OCI-LY1 (cell line): ENCODE data around the gene SHLD1.

Experiments
- H2AFZ ChIP-seq: fragments of 200-600 bp; sonication (generic), shearing (Covaris generic); 2 replicates; pipeline ENCODE4 v1.6.0; 2014; ENCODE audit warnings: antibody characterized with exemption, mild to moderate bottlenecking, low read length
- H3F3A ChIP-seq: fragments of 200-600 bp; sonication (generic), shearing (Covaris generic); 2 replicates; pipeline ENCODE4 v1.6.0; 2014; ENCODE audit warnings: mild to moderate bottlenecking, antibody characterized with exemption, low read length, moderate library complexity; ENCODE audit not compliant: insufficient read depth
- H3K27ac ChIP-seq: fragments of 200-600 bp; sonication (generic); 2 replicates; pipeline ENCODE4 v1.5.1; 2014; ENCODE audit warnings: low read length, mixed run types, mild to moderate bottlenecking, low read depth; ENCODE audit not compliant: poor library complexity, severe bottlenecking
- H3K27me3 ChIP-seq: fragments of 200-600 bp; sonication (generic); 2 replicates; pipeline ENCODE4 v1.6.0; 2014; ENCODE audit warnings: antibody characterized with exemption, mild to moderate bottlenecking, low read length, moderate library complexity; ENCODE audit not compliant: insufficient read depth
- H3K36me3 ChIP-seq: fragments of 200-600 bp; sonication (generic); 2 replicates; pipeline ENCODE4 v1.6.1; 2014; ENCODE audit warnings: mild to moderate bottlenecking, antibody characterized with exemption, low read length, moderate library complexity, mixed read lengths; ENCODE audit not compliant: insufficient read depth
- H3K4me1 ChIP-seq: fragments of 200-600 bp; sonication (generic); 2 replicates; pipeline ENCODE4 v1.5.1; 2014; ENCODE audit warnings: mild to moderate bottlenecking, low read length, moderate library complexity; ENCODE audit not compliant: insufficient read depth, severe bottlenecking
- H3K4me2 ChIP-seq: fragments of 200-600 bp; sonication (generic), shearing (Covaris generic); 2 replicates; pipeline ENCODE4 v1.6.1; 2014; ENCODE audit warnings: low read length
- H3K4me3 ChIP-seq: fragments of 200-600 bp; sonication (generic); 2 replicates; pipeline ENCODE4 v1.5.1; 2014; ENCODE audit warnings: low read length, low read depth, mild to moderate bottlenecking, mixed read lengths; ENCODE audit not compliant: poor library complexity, severe bottlenecking
- H3K79me2 ChIP-seq: fragments of 200-600 bp; shearing (Covaris generic); 2 replicates; pipeline ENCODE4 v1.6.1; 2016; ENCODE audit warnings: mixed run types, low read length, mixed read lengths; ENCODE audit not compliant: insufficient read depth
- H3K9ac ChIP-seq: fragments of 200-600 bp; sonication (generic), shearing (Covaris generic); 2 replicates; pipeline ENCODE4 v1.6.1; 2014; ENCODE audit warnings: mild to moderate bottlenecking, low read length, mixed read lengths
- H3K9me2 ChIP-seq: fragments of 200-600 bp; sonication (generic), shearing (Covaris generic); 2 replicates; pipeline ENCODE4 v1.6.1; 2014; ENCODE audit warnings: low read depth, mild to moderate bottlenecking, low read length, mixed read lengths
- H3K9me3 ChIP-seq: fragments of 200-600 bp; shearing (Covaris generic); 2 replicates; pipeline ENCODE4 v1.6.1; 2014; ENCODE audit warnings: low read length, mixed read lengths
- H4K20me1 ChIP-seq: fragments of 200-600 bp; sonication (generic), shearing (Covaris generic); 2 replicates; pipeline ENCODE4 v1.6.0; 2016; ENCODE audit warnings: mild to moderate bottlenecking, low read length; ENCODE audit not compliant: insufficient read depth
- CTCF ChIP-seq: fragments of 200-600 bp; sonication (generic), shearing (Covaris generic); IDR thresholded peaks from 2 replicates; pipeline ENCODE4 v1.5.1; 2017; ENCODE audit warnings: mild to moderate bottlenecking, antibody characterized with exemption, low read length, moderate library complexity, mixed read lengths
- EZH2 ChIP-seq: fragments of 200-600 bp; sonication (generic), shearing (Covaris generic); IDR thresholded peaks from 2 replicates; pipeline ENCODE4 v1.8.0; 2017; ENCODE audit warnings: borderline replicate concordance, mixed run types, mild to moderate bottlenecking, antibody characterized with exemption, low read length, moderate library complexity, mixed read lengths

SHLD1 gene

DNA sequence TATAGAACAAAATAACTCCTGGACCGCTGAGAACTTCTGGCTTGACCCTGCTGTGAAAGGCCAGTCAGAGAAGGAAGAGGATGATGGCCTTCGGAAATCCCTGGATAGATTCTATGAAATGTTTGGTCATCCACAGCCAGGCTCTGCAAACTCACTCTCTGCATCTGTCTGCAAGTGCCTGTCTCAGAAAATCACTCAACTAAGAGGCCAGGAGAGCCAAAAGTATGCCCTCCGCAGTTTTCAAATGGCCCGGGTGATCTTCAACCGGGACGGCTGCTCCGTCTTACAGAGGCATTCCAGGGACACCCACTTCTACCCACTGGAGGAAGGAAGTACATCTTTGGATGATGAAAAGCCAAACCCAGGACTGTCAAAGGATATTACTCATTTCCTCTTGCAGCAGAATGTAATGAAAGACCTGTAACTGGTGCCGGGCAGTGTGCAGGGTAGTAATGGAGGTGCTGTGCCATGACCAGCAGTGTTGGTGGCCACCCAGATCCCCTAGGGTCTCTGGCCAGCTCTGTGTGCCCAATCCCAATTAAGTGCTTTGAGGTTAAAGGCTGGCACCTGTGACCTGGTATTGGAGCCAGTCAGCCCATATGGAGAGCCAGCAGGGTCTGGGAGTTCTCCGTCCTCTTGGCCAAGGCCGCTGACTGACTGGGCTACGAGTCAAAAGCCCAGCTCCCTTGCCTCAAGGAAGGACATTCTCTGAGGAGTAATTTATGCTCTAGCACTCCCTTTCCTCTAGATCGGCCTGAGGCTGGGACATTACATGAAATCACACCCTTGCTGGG is 113.0 kb downstream of the SHLD1 start:
- no peaks in the 10 kb centered on the region for H3K9me3 ChIP-seq
- no peaks in the 10 kb centered on the region for H3K9me2 ChIP-seq
- H3K4me3 ChIP-seq: no peak overlapping the region
- no peaks in the 10 kb centered on the region for H3K27me3 ChIP-seq
- no peaks in the 10 kb centered on the region for H3K4me1 ChIP-seq
- H3K36me3 ChIP-seq: peaks cover 13% of the 10 kb centered on the region
- no peaks in the 10 kb centered on the region for H3K79me2 ChIP-seq
- no peak overlapping the region for H2AFZ ChIP-seq
- no peak overlapping the region for H3K9ac ChIP-seq
- no peak for TF ChIP-seq CTCF
- TF ChIP-seq EZH2: no peak
- H3F3A ChIP-seq: no peaks in the 10 kb centered on the region
- no peak overlapping the region for H3K4me2 ChIP-seq
- no peak overlapping the region for H3K27ac ChIP-seq
- no peaks in the 10 kb centered on the region for H4K20me1 ChIP-seq

- no peaks in the 10 kb centered on the region for H3K79me2 ChIP-seq
- no peak overlapping the region for H3K4me2 ChIP-seq
- H2AFZ ChIP-seq: no peak overlapping the region
- H3K4me1 ChIP-seq: no peaks in the 10 kb centered on the region
- H3K4me3 ChIP-seq: no peak overlapping the region
- H3K9me2 ChIP-seq: no peaks in the 10 kb centered on the region
- H3K9ac ChIP-seq: no peak overlapping the region
- H4K20me1 ChIP-seq: no peaks in the 10 kb centered on the region
- no peaks in the 10 kb centered on the region for H3F3A ChIP-seq
- H3K27me3 ChIP-seq: no peaks in the 10 kb centered on the region
- no peaks in the 10 kb centered on the region for H3K9me3 ChIP-seq
- no peak for TF ChIP-seq CTCF
- no peak for TF ChIP-seq EZH2
- H3K27ac ChIP-seq: no peak overlapping the region
- H3K36me3 ChIP-seq: peaks cover 13% of the 10 kb centered on the region
These were observed 114.2 kb downstream of the SHLD1 start for GRCh38 chr20:5864428-5864827.

DNA sequence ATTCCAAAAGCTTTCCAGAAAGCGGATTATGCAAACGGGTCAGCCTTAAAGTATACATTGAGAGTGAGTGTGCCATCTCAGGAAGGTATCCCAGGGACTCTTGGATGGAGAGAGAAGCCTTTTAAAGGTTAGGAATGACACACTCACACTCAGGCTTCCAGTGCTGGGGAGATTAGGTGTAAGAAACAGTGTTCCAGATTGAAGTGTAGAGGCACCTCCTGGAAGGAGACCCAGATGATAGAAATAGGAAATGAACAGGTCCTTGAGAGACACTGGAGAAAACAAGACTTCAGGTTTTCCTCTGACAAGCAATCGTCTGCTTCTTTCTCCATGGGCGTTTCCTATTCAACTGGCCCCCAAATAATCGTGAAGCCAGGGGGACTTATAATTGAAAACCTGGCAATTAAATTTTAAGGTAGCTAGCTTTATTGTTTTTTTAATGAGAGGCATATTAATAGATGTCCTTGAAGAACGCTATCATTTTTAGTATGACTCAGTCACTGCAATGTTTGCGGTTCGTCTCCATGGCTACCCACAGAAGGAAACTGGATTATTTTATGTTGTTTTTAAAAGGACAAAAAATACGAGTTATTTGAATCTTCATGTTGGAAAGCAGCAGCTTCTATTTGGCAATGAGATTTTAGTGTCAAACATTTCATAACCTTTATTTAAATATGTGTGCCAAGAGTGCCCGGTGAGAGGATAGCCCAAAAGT is 114.8 kb downstream of the SHLD1 start:
- Histone ChIP-seq H3K4me3 (no peak overlapping the region), H3K9me3 (no peaks in the 10 kb centered on the region), H3K36me3 (peaks cover 13% of the 10 kb centered on the region), H3K27ac (no peak overlapping the region), H4K20me1 (no peaks in the 10 kb centered on the region), H3K27me3 (no peaks in the 10 kb centered on the region), H3K9ac (no peak overlapping the region), H3K9me2 (no peaks in the 10 kb centered on the region), H3K4me1 (no peaks in the 10 kb centered on the region), H3F3A (no peaks in the 10 kb centered on the region), H3K4me2 (no peak overlapping the region), H3K79me2 (no peaks in the 10 kb centered on the region), H2AFZ (no peak overlapping the region)
- no peak for TF ChIP-seq CTCF
- TF ChIP-seq EZH2: no peak
